ENCODE measurements around the gene TCEA2. TPM values are rescaled to one million over a fixed set of nuclear protein-coding genes. Genes with fewer than 3 reads are reported as not detected.

The TCEA2 gene
- total RNA-seq, 1 donor from 2014 or later = 23.2 TPM

DNA sequence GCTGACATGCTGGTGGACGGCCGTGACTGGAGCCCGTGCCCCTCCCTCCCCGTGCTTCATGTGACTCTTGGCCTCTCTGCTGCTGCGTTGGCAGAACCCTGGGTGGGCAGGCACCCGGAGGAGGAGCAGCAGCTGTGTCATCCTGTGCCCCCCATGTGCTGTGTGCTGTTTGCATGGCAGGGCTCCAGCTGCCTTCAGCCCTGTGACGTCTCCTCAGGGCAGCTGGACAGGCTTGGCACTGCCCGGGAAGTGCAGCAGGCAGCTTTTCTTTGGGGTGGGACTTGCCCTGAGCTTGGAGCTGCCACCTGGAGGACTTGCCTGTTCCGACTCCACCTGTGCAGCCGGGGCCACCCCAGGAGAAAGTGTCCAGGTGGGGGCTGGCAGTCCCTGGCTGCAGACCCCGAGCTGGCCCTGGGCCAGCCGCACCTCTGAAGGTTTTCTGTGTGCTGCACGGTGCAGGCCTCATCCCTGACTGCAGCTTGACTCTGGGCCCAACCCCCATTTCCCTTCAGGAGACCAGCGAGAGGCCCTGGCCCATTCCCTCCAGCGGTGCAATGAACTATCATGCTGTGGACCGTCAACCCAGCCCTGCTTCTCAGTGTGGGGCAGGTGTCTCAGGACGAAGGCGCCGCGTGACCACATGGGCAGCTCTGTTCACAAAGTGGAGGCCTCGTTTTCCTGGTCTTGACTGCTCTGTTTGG, 36.2 kb downstream of the TCEA2 start:
- no peaks in the 10 kb centered on the region for H3F3A ChIP-seq (ENCODE audit: low read depth)
- no peak for DNase-seq (ENCODE audit: low spot score)
- H3K27me3 ChIP-seq = peaks cover 44% of the 10 kb centered on the region
- Mint-ChIP-seq H3K36me3 (peaks cover 3% of the 10 kb centered on the region), H3K4me3 (no peak overlapping the region), H3K27me3 (ENCODE audit: insufficient read depth, low read depth) (peaks cover 29% of the 10 kb centered on the region), H3K9me3 (peaks cover 3% of the 10 kb centered on the region), H3K4me1 (peaks cover 13% of the 10 kb centered on the region), H3K27ac (no peak overlapping the region)
- H3K4me1 ChIP-seq = peaks cover 4% of the 10 kb centered on the region
- no peaks in the 10 kb centered on the region for H3K9me3 ChIP-seq (ENCODE audit: low read depth)
- no peak overlapping the region for H3K9ac ChIP-seq
- no peak overlapping the region for H3K4me2 ChIP-seq
- H3K4me3 ChIP-seq = no peak overlapping the region
- H4K20me1 ChIP-seq (ENCODE audit: low read depth) = peaks cover 9% of the 10 kb centered on the region
- no peak overlapping the region for H2AFZ ChIP-seq (replicated peaks)
- TF ChIP-seq, protein P1, sequence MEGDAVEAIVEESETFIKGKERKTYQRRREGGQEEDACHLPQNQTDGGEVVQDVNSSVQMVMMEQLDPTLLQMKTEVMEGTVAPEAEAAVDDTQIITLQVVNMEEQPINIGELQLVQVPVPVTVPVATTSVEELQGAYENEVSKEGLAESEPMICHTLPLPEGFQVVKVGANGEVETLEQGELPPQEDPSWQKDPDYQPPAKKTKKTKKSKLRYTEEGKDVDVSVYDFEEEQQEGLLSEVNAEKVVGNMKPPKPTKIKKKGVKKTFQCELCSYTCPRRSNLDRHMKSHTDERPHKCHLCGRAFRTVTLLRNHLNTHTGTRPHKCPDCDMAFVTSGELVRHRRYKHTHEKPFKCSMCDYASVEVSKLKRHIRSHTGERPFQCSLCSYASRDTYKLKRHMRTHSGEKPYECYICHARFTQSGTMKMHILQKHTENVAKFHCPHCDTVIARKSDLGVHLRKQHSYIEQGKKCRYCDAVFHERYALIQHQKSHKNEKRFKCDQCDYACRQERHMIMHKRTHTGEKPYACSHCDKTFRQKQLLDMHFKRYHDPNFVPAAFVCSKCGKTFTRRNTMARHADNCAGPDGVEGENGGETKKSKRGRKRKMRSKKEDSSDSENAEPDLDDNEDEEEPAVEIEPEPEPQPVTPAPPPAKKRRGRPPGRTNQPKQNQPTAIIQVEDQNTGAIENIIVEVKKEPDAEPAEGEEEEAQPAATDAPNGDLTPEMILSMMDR (IDR thresholded peaks at IDR 0.05) = no peak
- TF ChIP-seq EZH2phosphoT487 (IDR thresholded peaks at IDR 0.05) (no peak), EZH2 (IDR thresholded peaks at IDR 0.05) (no peak)
- no peaks in the 10 kb centered on the region for H3K36me3 ChIP-seq
- H3K79me2 ChIP-seq (ENCODE audit: low read depth) = no peaks in the 10 kb centered on the region
- no peak overlapping the region for H3K27ac ChIP-seq

GRCh38 chr20:64099880-64100565, 37.0 kb downstream of the TCEA2 start:
- Histone ChIP-seq H2AFZ (replicated peaks) (no peak overlapping the region), H3K27ac (no peak overlapping the region), H3K9ac (no peak overlapping the region), H3K27me3 (peaks cover 45% of the 10 kb centered on the region), H3K4me3 (no peak overlapping the region), H3K9me3 (ENCODE audit: low read depth) (no peaks in the 10 kb centered on the region), H3K4me2 (no peak overlapping the region), H3K36me3 (no peaks in the 10 kb centered on the region), H3K79me2 (ENCODE audit: low read depth) (no peaks in the 10 kb centered on the region), H3F3A (ENCODE audit: low read depth) (no peaks in the 10 kb centered on the region), H4K20me1 (ENCODE audit: low read depth) (peaks cover 9% of the 10 kb centered on the region), H3K4me1 (peaks cover 4% of the 10 kb centered on the region)
- H3K9me3 Mint-ChIP-seq = peaks cover 3% of the 10 kb centered on the region
- H3K27me3 Mint-ChIP-seq (ENCODE audit: insufficient read depth, low read depth) = peaks cover 29% of the 10 kb centered on the region
- no peak overlapping the region for H3K27ac Mint-ChIP-seq
- DNase-seq (ENCODE audit: low spot score) = no peak
- H3K4me1 Mint-ChIP-seq = peaks cover 13% of the 10 kb centered on the region
- H3K36me3 Mint-ChIP-seq = peaks cover 3% of the 10 kb centered on the region
- TF ChIP-seq EZH2 (IDR thresholded peaks at IDR 0.05) (no peak), EZH2phosphoT487 (IDR thresholded peaks at IDR 0.05) (no peak)
- TF ChIP-seq, protein P1 (IDR thresholded peaks at IDR 0.05) = no peak
- no peak overlapping the region for H3K4me3 Mint-ChIP-seq

DNA sequence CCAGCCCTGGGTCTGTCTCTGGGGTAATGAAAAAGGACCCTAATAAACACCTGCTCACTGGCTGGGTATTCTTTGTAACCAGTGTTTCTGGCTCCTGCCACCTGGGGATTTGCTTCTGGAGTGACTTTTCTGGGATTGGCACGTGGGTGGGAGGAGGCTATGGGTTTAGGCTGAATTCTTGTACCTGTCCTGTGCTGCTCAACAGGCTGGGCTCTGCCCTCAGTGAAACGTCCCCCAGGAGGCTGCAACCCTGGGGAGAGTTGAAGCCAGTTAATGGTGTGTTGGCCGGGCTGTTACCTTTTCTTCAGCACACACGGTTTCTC, 37.5 kb downstream of the TCEA2 start:
- H3K4me1 Mint-ChIP-seq = peaks cover 13% of the 10 kb centered on the region
- Histone ChIP-seq H3K27me3 (peaks cover 45% of the 10 kb centered on the region), H3K9ac (no peak overlapping the region), H4K20me1 (ENCODE audit: low read depth) (peaks cover 9% of the 10 kb centered on the region), H2AFZ (replicated peaks) (no peak overlapping the region), H3K9me3 (ENCODE audit: low read depth) (no peaks in the 10 kb centered on the region), H3K4me3 (no peak overlapping the region), H3K4me1 (peaks cover 4% of the 10 kb centered on the region), H3K4me2 (no peak overlapping the region), H3K79me2 (ENCODE audit: low read depth) (no peaks in the 10 kb centered on the region), H3K27ac (no peak overlapping the region), H3K36me3 (no peaks in the 10 kb centered on the region), H3F3A (ENCODE audit: low read depth) (no peaks in the 10 kb centered on the region)
- H3K27me3 Mint-ChIP-seq (ENCODE audit: insufficient read depth, low read depth) = peaks cover 29% of the 10 kb centered on the region
- no peak overlapping the region for H3K4me3 Mint-ChIP-seq
- TF ChIP-seq EZH2 (IDR thresholded peaks at IDR 0.05) (no peak), EZH2phosphoT487 (IDR thresholded peaks at IDR 0.05) (no peak)
- TF ChIP-seq, protein P1 (IDR thresholded peaks at IDR 0.05) = no peak
- H3K36me3 Mint-ChIP-seq = peaks cover 3% of the 10 kb centered on the region
- peaks cover 3% of the 10 kb centered on the region for H3K9me3 Mint-ChIP-seq
- H3K27ac Mint-ChIP-seq = no peak overlapping the region
- no peak for DNase-seq (ENCODE audit: low spot score)

All from neural progenitor cell (in vitro differentiated cells).